Keratinocyte (primary cell): ENCODE data around the gene CUL3. TPM values are rescaled to one million over a fixed set of nuclear protein-coding genes. Genes with fewer than 3 reads are reported as not detected.

Experiments used
- DNase-seq: peaks from one replicate; pipeline ENCODE4 v3.0.0-alpha.2; 2011; ENCODE audit warnings: low read depth, missing footprints, low spot score
- FAIRE-seq: peaks from 2 replicates; lab custom pipeline; 2011; peaks lifted over from hg19 to GRCh38; lab: Jason Lieb, UNC
- H2AFZ ChIP-seq: 2 replicates; pipeline ENCODE4 v1.6.0; 2012; ENCODE audit warnings: low read length, control low read depth, inconsistent platforms; ENCODE audit not compliant: control insufficient read depth
- H3K27ac ChIP-seq: 2 replicates; pipeline ENCODE4 v1.5.1; 2011; ENCODE audit warnings: low read length; ENCODE audit not compliant: control insufficient read depth, insufficient read depth
- H3K27me3 ChIP-seq: 3 replicates; pipeline ENCODE4 v1.6.0; 2011; ENCODE audit warnings: low read length; ENCODE audit not compliant: control insufficient read depth, insufficient read depth; ENCODE audit errors: extremely low read depth
- H3K36me3 ChIP-seq, 2 experiments: 2 replicates in 1 of 2; 3 replicates in 1 of 2; pipeline ENCODE4 v1.5.1; 2011; ENCODE audit warnings: low read length in 2 of 2, mild to moderate bottlenecking in 1 of 2; ENCODE audit not compliant: control insufficient read depth in 2 of 2, insufficient read depth in 2 of 2; ENCODE audit errors: extremely low read depth in 1 of 2
- H3K4me1 ChIP-seq: 3 replicates; pipeline ENCODE4 v1.5.1; 2011; ENCODE audit warnings: low read length; ENCODE audit not compliant: control insufficient read depth, insufficient read depth; ENCODE audit errors: extremely low read depth
- H3K4me2 ChIP-seq: 3 replicates; pipeline ENCODE4 v1.6.0; 2011; ENCODE audit warnings: low read depth, low read length; ENCODE audit not compliant: control insufficient read depth, insufficient read depth; ENCODE audit errors: extremely low read depth
- H3K4me3 ChIP-seq, 3 experiments: fragments of 200-600 bp in 1 of 3; sonication (generic) in 1 of 3; 2 replicates in 2 of 3; 3 replicates in 1 of 3; pipeline ENCODE4 v1.5.1; 2011 to 2016; ENCODE audit warnings: low read length in 3 of 3, mild to moderate bottlenecking in 3 of 3, control low read depth in 2 of 3, inconsistent platforms in 1 of 3, low read depth in 1 of 3, mixed read lengths in 1 of 3, mixed run types in 1 of 3, moderate library complexity in 1 of 3; ENCODE audit not compliant: control insufficient read depth in 2 of 3, insufficient read depth in 2 of 3; ENCODE audit errors: extremely low read depth in 1 of 3
- H3K79me2 ChIP-seq: 2 replicates; pipeline ENCODE4 v1.6.0; 2012; ENCODE audit warnings: low read length; ENCODE audit not compliant: control insufficient read depth, insufficient read depth
- H3K9ac ChIP-seq: 3 replicates; pipeline ENCODE4 v1.6.0; 2011; ENCODE audit warnings: low read length; ENCODE audit not compliant: control insufficient read depth, insufficient read depth; ENCODE audit errors: extremely low read depth
- H3K9me1 ChIP-seq: 3 replicates; pipeline ENCODE4 v1.6.0; 2011; ENCODE audit warnings: low read length; ENCODE audit not compliant: control insufficient read depth, insufficient read depth; ENCODE audit errors: extremely low read depth
- H3K9me3 ChIP-seq: 2 replicates; pipeline ENCODE4 v1.5.1; 2012; ENCODE audit warnings: low read depth, low read length; ENCODE audit not compliant: control insufficient read depth
- H4K20me1 ChIP-seq: 3 replicates; pipeline ENCODE4 v1.6.0; 2011; ENCODE audit warnings: low read length; ENCODE audit not compliant: control insufficient read depth, insufficient read depth; ENCODE audit errors: extremely low read depth
- EZH2 ChIP-seq: IDR thresholded peaks from one replicate; pipeline ENCODE4 v1.6.1; 2012; ENCODE audit warnings: inconsistent platforms, mild to moderate bottlenecking, low read length, moderate library complexity
- dilution Hi-C: fragments of 300-500 bp; cut with MboI; formaldehyde crosslinking; loops from one replicate; pipeline ENCODE4 v1.7.0; 2020; ENCODE audit warnings: low sequenced_read_pairs; ENCODE audit not compliant: extremely low pct_ligation_motif_present
- polyA plus RNA-seq, 5 experiments: library from polyadenylated mRNA; depleted of rRNA in 3 of 5; stranded (reverse) in 3 of 5; stranded (forward) in 1 of 5; unstranded in 1 of 5; fragments of >200 nt; gene quantifications; 1 replicate in 1 of 5; 2 replicates in 3 of 5; 3 replicates in 1 of 5; pipeline versions ENCODE4 v1.2.1 to v1.2.3, GENCODE V29; 2011 to 2012; ENCODE audit warnings: missing spikeins in 2 of 5, low read depth in 1 of 5, low replicate concordance in 1 of 5
- TF ChIP-seq, protein P1 (sequence below), 3 experiments: IDR thresholded peaks in 1 of 3; conservative IDR thresholded peaks in 1 of 3; optimal IDR thresholded peaks in 1 of 3; 2 replicates in 2 of 3; 3 replicates in 1 of 3; pipeline versions ENCODE3 to v1.5.1; 2011; ENCODE audit warnings: low read length in 3 of 3, mild to moderate bottlenecking in 3 of 3, moderate library complexity in 2 of 3, control low read depth in 1 of 3, inconsistent platforms in 1 of 3; ENCODE audit not compliant: insufficient read depth in 2 of 3; ENCODE audit errors: extremely low read depth in 1 of 3

Gene CUL3
- polyA plus RNA-seq, 1 donor (not counting 4 experiments of a cell fraction or from before 2014, with no cell fraction given) = 71.7 TPM

- no peak overlapping the region for H3K27ac ChIP-seq
- no peak overlapping the region for H3K4me3 ChIP-seq
- no peaks in the 10 kb centered on the region for H3K9me1 ChIP-seq
- H3K79me2 ChIP-seq = no peaks in the 10 kb centered on the region
- H3K9me3 ChIP-seq = no peaks in the 10 kb centered on the region
- no peaks in the 10 kb centered on the region for H3K36me3 ChIP-seq
- no peak overlapping the region for H3K4me2 ChIP-seq
- H4K20me1 ChIP-seq = no peaks in the 10 kb centered on the region
- dilution Hi-C loops = no loop called here
- no peak overlapping the region for H3K9ac ChIP-seq
- FAIRE-seq (no peak), DNase-seq (no peak)
- H3K4me1 ChIP-seq = no peaks in the 10 kb centered on the region
- no peak overlapping the region for H2AFZ ChIP-seq
- H3K27me3 ChIP-seq = no peaks in the 10 kb centered on the region
- TF ChIP-seq EZH2 = no peak
- TF ChIP-seq, protein P1, sequence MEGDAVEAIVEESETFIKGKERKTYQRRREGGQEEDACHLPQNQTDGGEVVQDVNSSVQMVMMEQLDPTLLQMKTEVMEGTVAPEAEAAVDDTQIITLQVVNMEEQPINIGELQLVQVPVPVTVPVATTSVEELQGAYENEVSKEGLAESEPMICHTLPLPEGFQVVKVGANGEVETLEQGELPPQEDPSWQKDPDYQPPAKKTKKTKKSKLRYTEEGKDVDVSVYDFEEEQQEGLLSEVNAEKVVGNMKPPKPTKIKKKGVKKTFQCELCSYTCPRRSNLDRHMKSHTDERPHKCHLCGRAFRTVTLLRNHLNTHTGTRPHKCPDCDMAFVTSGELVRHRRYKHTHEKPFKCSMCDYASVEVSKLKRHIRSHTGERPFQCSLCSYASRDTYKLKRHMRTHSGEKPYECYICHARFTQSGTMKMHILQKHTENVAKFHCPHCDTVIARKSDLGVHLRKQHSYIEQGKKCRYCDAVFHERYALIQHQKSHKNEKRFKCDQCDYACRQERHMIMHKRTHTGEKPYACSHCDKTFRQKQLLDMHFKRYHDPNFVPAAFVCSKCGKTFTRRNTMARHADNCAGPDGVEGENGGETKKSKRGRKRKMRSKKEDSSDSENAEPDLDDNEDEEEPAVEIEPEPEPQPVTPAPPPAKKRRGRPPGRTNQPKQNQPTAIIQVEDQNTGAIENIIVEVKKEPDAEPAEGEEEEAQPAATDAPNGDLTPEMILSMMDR (optimal IDR thresholded peaks at IDR 0.05 in 1 of 3, IDR thresholded peaks at IDR 0.05 in 1 of 3, conservative IDR thresholded peaks at IDR 0.05 in 1 of 3; ENCODE audit: extremely low read depth in 1 of 3, insufficient read depth in 2 of 3, low read length in 3 of 3) = no peak
Measured at GRCh38 chr2:224427471-224427870, 157.7 kb downstream of the CUL3 start.

DNA sequence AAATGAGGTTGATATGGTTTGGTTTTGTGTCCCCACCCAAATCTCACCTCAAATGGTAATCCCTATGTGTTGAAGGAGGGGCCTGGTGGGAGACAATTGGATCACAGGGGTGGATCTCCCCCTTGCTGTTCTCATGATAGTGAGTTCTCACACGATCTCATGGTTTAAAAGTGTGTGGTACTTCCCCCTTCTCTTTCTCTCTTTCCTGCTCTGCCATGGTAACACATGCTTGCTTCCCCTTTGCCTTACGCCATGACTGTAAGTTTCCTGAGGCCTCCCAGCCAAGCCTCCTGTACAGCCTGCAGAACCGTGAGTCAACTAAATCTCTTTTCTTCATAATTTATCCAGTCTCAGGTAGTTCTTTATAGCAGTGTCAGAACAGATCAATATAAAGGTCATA lies 158.5 kb downstream of the CUL3 start:
- DNase-seq (no peak), FAIRE-seq (no peak)
- Histone ChIP-seq H3K9me1 (no peaks in the 10 kb centered on the region), H3K4me3 (no peak overlapping the region), H3K27ac (no peak overlapping the region), H4K20me1 (no peaks in the 10 kb centered on the region), H3K9me3 (no peaks in the 10 kb centered on the region), H3K4me2 (no peak overlapping the region), H3K36me3 (no peaks in the 10 kb centered on the region), H3K27me3 (no peaks in the 10 kb centered on the region), H2AFZ (no peak overlapping the region), H3K9ac (no peak overlapping the region), H3K4me1 (no peaks in the 10 kb centered on the region), H3K79me2 (no peaks in the 10 kb centered on the region)
- dilution Hi-C loops = no loop called here
- TF ChIP-seq EZH2 = no peak
- TF ChIP-seq, protein P1 (optimal IDR thresholded peaks at IDR 0.05 in 1 of 3, IDR thresholded peaks at IDR 0.05 in 1 of 3, conservative IDR thresholded peaks at IDR 0.05 in 1 of 3; ENCODE audit: extremely low read depth in 1 of 3, insufficient read depth in 2 of 3, low read length in 3 of 3) = no peak
